Daoy (cell line): Measurements from ENCODE around the gene BRI3BP. TPM values are rescaled to one million over a fixed set of nuclear protein-coding genes. Genes with fewer than 3 reads are reported as not detected.

Experiments used
- DNase-seq: peaks from one replicate; pipeline ENCODE4 v3.0.0-alpha.2; 2015; ENCODE audit warnings: low read depth
- total RNA-seq: library from RNA; depleted of rRNA; stranded (reverse); fragments of >200 nt; shearing (Covaris generic); gene quantifications from 2 replicates; pipeline ENCODE4 v1.2.3, GENCODE V29; 2014; rRNA removed

The BRI3BP gene
- total RNA-seq = 12.6 and 13.4 TPM in 2 replicates

- peak; percentile 70 for DNase-seq
Observed at GRCh38 chr12:124993626-124994436, at the start of gene BRI3BP. Gene BRI3BP, plus strand, starts transcription at chr12:124993645. Its CDS starts 146 bp downstream, at chr12:124993791.

GRCh38 chr12:124946447-124946793, 47.0 kb upstream of the BRI3BP start:
- DNase-seq = no peak

GRCh38 chr12:124947013-124947412, 46.4 kb upstream of the BRI3BP start:
- DNase-seq = no peak

GRCh38 chr12:124947561-124948398, 45.7 kb upstream of the BRI3BP start:
- no peak for DNase-seq

- no peak for DNase-seq
Observed at GRCh38 chr12:124949066-124949465, 44.4 kb upstream of the BRI3BP start.

GRCh38 chr12:124949779-124950728, 43.4 kb upstream of the BRI3BP start:
- no peak for DNase-seq

- no peak for DNase-seq
Observed at GRCh38 chr12:124952295-124952694, 41.1 kb upstream of the BRI3BP start.

GRCh38 chr12:124952801-124953200, 40.6 kb upstream of the BRI3BP start:
- no peak for DNase-seq

- no peak for DNase-seq
Observed at GRCh38 chr12:124953689-124954405, 39.6 kb upstream of the BRI3BP start.

GRCh38 chr12:124954771-124955170, 38.7 kb upstream of the BRI3BP start:
- no peak for DNase-seq

- DNase-seq = no peak
Observed at GRCh38 chr12:124956571-124956970, 36.9 kb upstream of the BRI3BP start.

- no peak for DNase-seq
Observed at GRCh38 chr12:124961055-124961454, 32.4 kb upstream of the BRI3BP start.

- no peak for DNase-seq
Observed at GRCh38 chr12:124963211-124963610, 30.2 kb upstream of the BRI3BP start.

GRCh38 chr12:124964251-124964650, 29.2 kb upstream of the BRI3BP start:
- DNase-seq = no peak

GRCh38 chr12:124964836-124965462, 28.5 kb upstream of the BRI3BP start:
- no peak for DNase-seq

GRCh38 chr12:124967016-124967739, 26.3 kb upstream of the BRI3BP start:
- no peak for DNase-seq

GRCh38 chr12:124968656-124969055, 24.8 kb upstream of the BRI3BP start:
- no peak for DNase-seq

- no peak for DNase-seq
Observed at GRCh38 chr12:124970647-124971402, 22.6 kb upstream of the BRI3BP start.

GRCh38 chr12:124971603-124972002, 21.8 kb upstream of the BRI3BP start:
- DNase-seq = no peak
